GM19397 (cell line): Measurements from ENCODE around the gene CHST7.

ENCODE experiments used
- ATAC-seq: cut with Tn5 transposase; IDR thresholded peaks from one replicate; pipeline ENCODE4 v1.9.1; 2021; ENCODE audit warnings: mild to moderate bottlenecking, moderate library complexity; ENCODE audit not compliant: unreplicated experiment

CHST7 gene

GRCh38 chrX:46602468-46603102 is 29.0 kb downstream of the CHST7 start:
- ATAC-seq, result no peak

DNA sequence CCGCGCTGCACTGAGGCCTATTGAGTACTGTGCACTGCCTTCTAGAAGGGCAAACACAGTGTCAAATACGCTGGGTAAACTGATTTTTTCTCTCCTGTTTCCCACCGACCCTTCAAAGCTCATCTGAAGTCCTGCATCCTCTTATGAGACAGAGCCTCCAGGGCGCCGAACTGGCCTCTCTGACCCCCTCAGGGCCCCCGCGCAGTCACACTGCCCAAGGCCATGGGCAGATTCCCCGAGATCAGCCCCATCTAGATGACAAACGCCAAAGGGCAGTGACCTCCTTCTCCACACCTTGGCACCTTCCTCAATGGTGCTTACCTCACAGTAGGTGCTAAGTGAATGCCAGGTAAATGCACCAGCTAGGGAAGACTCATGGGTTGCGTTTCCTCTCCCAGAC is 34.4 kb downstream of the CHST7 start:
- no peak for ATAC-seq

DNA sequence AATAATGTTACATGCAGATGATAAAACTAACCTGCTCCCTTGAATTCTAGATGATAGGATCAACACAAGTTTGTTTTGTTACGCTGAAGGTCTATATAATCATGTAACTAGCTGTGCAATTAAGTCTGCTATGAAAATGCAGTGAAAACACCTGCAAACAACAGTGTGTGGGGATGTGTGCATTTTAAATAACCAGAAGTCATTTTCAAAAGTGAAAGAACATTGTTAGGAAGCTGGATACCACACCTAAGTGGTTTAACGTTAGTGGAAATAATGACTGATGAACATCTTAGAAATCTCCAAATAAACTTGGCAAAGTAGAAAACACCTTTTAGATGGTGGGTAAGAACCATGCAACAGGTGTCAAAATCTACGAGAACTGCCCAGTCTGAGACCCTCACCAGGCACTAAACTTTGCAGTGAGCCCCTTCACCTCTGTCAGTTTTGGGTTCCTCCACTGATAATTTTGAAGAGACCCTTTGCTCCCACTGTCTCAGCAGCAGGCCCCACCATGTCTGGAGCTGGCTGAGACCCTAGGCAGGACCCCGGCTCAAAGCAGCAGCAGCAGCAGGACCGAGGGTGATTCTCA is 36.6 kb downstream of the CHST7 start:
- ATAC-seq, result no peak

GRCh38 chrX:46611658-46612362 is 38.2 kb downstream of the CHST7 start:
- no peak for ATAC-seq

DNA sequence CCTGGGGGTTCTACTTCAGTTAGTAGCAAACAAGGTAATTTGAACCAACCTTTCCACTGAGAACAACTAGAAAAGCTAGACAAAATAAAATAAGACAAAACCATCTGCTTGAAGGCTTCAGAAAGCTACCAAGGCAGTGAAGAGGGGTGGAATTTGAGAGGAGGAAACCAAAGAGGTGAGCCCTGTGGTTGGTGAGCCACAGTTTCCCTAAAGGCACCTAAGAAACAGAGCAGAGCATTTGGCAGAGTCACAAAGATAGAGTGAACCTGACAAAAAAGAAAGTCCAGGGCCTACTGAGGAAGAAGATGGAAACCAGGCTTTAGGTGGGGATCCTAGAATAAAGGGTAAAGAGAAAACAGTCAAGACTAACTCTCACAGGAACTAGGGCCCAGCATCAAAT is 44.3 kb downstream of the CHST7 start:
- ATAC-seq, result no peak

DNA sequence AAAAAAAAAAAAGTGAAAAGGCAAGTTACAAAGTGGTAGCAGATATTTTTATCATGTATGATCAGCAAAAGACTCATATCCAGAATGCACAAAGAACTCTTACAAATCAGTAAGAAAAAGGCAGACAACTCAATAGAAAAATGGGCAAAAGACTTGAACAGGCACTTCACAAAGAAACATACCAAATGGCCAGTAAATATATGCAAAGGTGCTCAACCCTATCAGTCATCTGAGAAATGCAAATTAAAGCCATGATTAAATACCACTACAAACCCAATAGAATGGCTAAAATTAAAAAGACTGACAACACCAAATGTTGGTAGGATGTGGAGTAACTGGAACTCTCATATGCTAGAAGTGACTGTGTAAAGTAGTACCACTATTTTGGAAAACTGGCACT is 45.4 kb downstream of the CHST7 start:
- no peak for ATAC-seq

DNA sequence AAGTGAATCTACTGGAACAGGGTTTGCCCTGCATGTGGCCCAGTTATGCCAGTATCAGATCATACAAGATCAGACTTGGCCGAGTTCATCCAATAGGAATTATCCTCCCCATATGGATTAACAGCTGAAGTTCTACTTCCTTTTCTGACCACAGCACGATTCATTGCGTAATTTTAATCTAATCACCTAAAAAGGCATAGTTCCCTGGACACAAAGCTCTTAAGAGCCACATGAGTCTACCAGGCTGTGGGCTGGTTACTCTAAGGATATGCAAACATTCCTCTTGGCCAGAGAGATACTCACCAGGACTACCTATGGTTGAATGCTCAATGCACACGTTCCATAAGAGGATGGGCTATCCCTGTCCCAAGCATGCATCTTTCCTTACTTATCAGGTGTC is 46.9 kb downstream of the CHST7 start:
- no peak for ATAC-seq

DNA sequence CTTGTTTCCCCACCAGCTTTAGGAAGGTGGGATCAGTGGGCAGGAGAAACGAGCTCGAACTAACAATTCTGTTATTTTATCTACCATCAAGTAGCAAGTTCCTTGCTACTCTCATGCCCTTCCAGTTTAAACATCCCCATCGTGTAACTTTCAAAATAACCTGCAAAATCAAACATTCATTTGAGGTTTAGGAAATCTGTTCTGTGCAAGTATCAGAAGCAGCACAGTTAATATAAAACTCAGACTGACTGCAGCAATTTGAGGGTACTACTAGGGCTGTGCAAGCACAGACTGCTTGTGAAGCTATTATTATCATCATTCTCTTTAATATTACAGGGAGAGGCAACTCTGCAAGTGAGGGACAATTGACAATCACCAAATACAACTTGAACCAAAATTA is 48.0 kb downstream of the CHST7 start:
- no peak for ATAC-seq

- ATAC-seq, result no peak
Observed at GRCh38 chrX:46624090-46624786, 50.7 kb downstream of the CHST7 start.

GRCh38 chrX:46626566-46626965 is 53.0 kb downstream of the CHST7 start:
- no peak for ATAC-seq

- no peak for ATAC-seq
Observed at GRCh38 chrX:46627062-46627461, 53.5 kb downstream of the CHST7 start.

DNA sequence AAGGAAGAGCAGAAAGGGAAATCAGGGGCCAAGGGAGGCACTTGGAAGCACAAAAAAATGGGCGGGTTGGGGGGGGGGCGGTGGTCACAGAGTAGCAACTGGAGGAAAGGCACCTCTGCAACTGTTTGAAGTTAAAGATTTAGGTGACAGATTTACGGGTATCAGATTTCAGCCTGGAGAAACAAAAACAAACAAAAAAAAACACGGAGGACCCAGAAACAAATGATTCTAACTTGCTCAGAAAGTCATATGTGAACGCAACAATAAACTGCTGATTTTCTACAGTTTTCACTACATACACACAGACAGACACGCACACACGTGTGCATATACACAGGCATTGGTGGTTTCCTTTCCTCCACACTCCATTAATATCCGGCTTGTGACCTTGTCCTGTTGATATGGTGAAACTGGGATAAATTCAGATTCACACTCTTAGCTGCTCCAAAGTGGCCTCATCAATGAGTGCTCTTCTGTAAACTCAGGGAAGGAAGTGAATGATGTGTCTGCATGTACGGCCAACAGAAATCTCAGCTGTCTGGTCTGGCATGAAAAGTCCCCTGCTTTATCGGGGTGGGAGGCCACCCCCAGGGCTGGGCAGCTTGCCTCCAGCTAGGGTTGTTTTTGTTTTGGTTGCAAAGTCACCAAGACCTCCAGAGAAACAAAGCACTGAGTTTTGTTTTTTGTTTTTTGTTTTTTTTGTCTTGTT is 54.3 kb downstream of the CHST7 start:
- no peak for ATAC-seq

- peak; percentile 81 for ATAC-seq
Observed at GRCh38 chrX:46628460-46629371, 55.2 kb downstream of the CHST7 start.

- ATAC-seq, result no peak
Observed at GRCh38 chrX:46630141-46630540, 56.6 kb downstream of the CHST7 start.

- no peak for ATAC-seq
Observed at GRCh38 chrX:46634577-46634976, 61.0 kb downstream of the CHST7 start.

GRCh38 chrX:46635186-46635585 is 61.6 kb downstream of the CHST7 start:
- ATAC-seq, result no peak

- no peak for ATAC-seq
Observed at GRCh38 chrX:46636223-46636622, 62.7 kb downstream of the CHST7 start.

DNA sequence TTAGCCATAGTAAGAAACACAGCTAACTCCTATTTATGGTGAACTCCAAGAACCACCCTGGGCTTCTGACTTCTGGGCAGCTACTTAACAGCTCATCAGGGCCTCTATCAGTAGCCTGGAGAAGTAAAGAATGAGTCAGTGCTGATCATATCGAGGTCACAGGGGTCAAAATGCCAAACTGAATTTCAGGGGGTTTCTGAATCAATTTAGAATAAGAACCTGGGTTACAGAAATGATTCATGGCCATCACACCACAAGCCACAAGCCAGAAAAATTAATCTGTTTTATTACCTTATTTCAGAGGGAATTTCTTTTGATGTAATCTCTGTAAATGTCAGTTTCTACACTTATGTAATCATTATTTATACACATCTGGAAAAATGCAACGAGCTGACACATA is 64.4 kb downstream of the CHST7 start:
- no peak for ATAC-seq

DNA sequence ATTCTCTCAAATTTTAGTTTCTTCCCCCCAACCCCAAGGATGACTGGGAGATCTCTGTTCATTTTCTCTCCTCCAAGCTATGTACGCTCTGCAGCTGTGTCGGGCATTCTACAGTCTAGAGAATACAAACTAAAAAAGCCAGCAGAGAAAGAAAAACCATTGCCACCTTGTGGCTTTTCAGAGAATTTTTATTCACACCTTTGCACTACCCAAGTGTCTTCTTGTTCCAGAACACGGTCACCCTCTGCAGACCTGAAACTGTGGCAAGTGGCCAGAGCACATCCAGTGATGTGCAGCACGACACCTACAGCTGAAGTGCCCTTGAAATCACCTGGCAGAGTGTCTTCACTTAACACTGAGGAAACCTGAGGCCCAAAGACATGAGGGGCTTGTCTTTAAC is 68.6 kb downstream of the CHST7 start:
- no peak for ATAC-seq

DNA sequence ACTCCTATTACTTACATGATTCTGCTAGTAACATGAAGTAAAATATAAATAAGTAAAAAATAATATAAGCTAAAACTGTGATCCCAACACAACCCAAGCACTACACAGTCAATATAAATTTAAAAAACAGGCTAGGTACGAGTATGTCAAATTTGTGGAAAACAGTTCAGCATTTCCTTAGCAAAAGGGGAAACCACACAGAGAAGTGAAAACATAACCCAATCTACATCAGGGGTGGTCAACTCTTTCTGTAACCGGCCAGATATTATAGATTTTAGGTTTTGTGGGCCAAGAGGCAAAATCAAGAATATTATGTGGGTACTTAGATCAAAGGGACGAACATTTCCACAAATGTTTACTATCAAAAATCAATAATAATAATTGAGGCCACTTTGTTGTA is 70.1 kb downstream of the CHST7 start:
- no peak for ATAC-seq
